GOT3 (cell line): ENCODE results near the gene SMNDC1.
"Not testable (repeated sequence)": the region's sequence is repeated elsewhere in the genome, so short reads cannot be mapped to it uniquely, and the experiment has no call there.

Experiments used
- DNase-seq: peaks from one replicate; lab custom pipeline; 2025; ENCODE audit warnings: mixed read lengths; lab: John Stamatoyannopoulos, UW

SMNDC1 gene

DNA sequence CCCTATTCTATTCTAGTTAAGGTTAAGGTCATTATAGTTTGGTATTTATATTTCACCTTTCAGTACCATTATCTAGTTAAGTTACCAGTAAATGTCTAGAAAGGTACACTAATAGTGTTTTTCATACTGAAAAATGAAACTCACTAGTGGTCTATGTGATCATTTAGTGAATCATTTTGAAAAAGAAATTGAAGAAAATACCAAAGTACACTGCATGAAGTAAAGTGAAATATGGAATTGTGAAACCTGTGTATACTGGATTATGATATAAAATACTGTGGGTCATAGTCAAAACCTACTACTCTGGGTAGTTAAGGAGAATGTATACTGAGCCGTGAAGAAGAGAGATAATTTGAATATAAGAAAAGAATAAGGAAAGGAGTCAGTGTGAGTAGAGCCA, 53.3 kb downstream of the SMNDC1 start:
- DNase-seq, result not testable (repeated sequence)

- DNase-seq, result not testable (repeated sequence)
Observed at GRCh38 chr10:110249489-110249888, 55.2 kb downstream of the SMNDC1 start.

DNA sequence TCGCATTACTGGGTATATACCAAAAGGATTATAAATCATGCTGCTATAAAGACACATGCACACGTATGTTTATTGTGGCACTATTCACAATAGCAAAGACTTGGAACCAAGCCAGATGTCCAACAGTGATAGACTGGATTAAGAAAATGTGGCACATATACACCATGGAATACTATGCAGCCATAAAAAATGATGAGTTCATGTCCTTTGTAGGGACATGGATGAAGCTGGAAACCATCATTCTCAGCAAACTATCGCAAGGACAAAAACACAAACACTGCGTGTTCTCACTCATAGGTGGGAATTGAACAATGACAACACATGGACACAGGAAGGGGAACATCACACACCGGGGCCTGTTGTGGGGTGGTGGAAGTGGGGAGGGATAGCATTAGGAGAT, 56.9 kb downstream of the SMNDC1 start:
- DNase-seq, result not testable (repeated sequence)

DNA sequence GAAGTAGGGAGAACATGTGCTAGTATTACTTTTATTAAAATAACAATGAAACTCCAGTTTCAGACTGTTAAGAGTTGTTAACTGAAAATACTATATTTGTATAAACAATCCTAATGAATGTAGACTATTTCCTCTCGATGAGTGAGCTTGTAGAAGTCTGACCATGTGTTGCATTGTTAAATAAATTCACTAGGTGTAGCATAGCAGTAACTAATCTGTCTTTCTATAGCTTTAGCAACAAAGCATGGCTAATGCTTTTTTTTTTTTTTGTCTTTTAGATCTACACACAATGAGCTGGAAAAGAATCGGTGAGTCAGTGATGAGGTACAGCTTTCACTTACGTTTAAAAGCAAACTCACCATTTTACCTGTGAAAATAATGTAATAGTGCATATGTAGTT, 60.2 kb downstream of the SMNDC1 start:
- no peak for DNase-seq

GRCh38 chr10:110242511-110242910, 62.2 kb downstream of the SMNDC1 start:
- no peak for DNase-seq

- no peak for DNase-seq
Observed at GRCh38 chr10:110241841-110242240, 62.9 kb downstream of the SMNDC1 start.

GRCh38 chr10:110241407-110241806, 63.3 kb downstream of the SMNDC1 start:
- no peak for DNase-seq
